H9 (cell line): ENCODE measurements around the gene NKAIN1. TPM values are rescaled to one million over a fixed set of nuclear protein-coding genes. Genes with fewer than 3 reads are reported as not detected.
"Not testable (repeated sequence)": the region's sequence is repeated elsewhere in the genome, so short reads cannot be mapped to it uniquely, and the experiment has no call there.

ENCODE experiments used
- DNase-seq: peaks from one replicate; pipeline ENCODE4 v3.0.0-alpha.2; 2017
- H2AFZ ChIP-seq: one replicate; pipeline ENCODE4 v1.6.1; 2013; ENCODE audit warnings: mild to moderate bottlenecking, low read length, control low read depth, moderate library complexity
- H2AK5ac ChIP-seq: 2 replicates; pipeline ENCODE4 v1.6.1; 2013; ENCODE audit warnings: low read length, control low read depth, mixed read lengths; ENCODE audit not compliant: insufficient read length
- H2BK120ac ChIP-seq: one replicate; pipeline ENCODE4 v1.6.1; 2013; ENCODE audit warnings: low read depth, mild to moderate bottlenecking, low read length, control low read depth, inconsistent platforms; ENCODE audit not compliant: poor library complexity, severe bottlenecking
- H2BK12ac ChIP-seq: 2 replicates; pipeline ENCODE4 v1.6.1; 2013; ENCODE audit warnings: low read length, control low read depth, mixed read lengths, low read depth; ENCODE audit not compliant: insufficient read length
- H2BK15ac ChIP-seq: 2 replicates; pipeline ENCODE4 v1.6.1; 2013; ENCODE audit warnings: low read depth, low read length, control low read depth
- H2BK20ac ChIP-seq: one replicate; pipeline ENCODE4 v1.6.1; 2013; ENCODE audit warnings: low read depth, mild to moderate bottlenecking, low read length, control low read depth, inconsistent platforms; ENCODE audit not compliant: poor library complexity, severe bottlenecking
- H2BK5ac ChIP-seq: 2 replicates; pipeline ENCODE4 v1.6.1; 2013; ENCODE audit warnings: low read length, control low read depth, mixed read lengths; ENCODE audit not compliant: insufficient read length
- H3K14ac ChIP-seq: 2 replicates; pipeline ENCODE4 v1.6.1; 2013; ENCODE audit warnings: low read length, control low read depth; ENCODE audit not compliant: insufficient read depth
- H3K18ac ChIP-seq: 2 replicates; pipeline ENCODE4 v1.6.1; 2013; ENCODE audit warnings: low read depth, mild to moderate bottlenecking, mixed read lengths, low read length, control low read depth; ENCODE audit not compliant: insufficient read length
- H3K23ac ChIP-seq: 2 replicates; pipeline ENCODE4 v1.6.1; 2013; ENCODE audit warnings: low read length, control low read depth, mixed read lengths, low read depth; ENCODE audit not compliant: insufficient read length
- H3K23me2 ChIP-seq: 2 replicates; pipeline ENCODE4 v1.6.1; 2013; ENCODE audit warnings: low read depth, mild to moderate bottlenecking, mixed read lengths, low read length, control low read depth; ENCODE audit not compliant: insufficient read length, poor library complexity, severe bottlenecking
- H3K27ac ChIP-seq: 2 replicates; pipeline ENCODE4 v1.5.1; 2013; ENCODE audit warnings: low read length, control low read depth, mixed read lengths, low read depth; ENCODE audit not compliant: insufficient read length
- H3K27me3 ChIP-seq: 2 replicates; pipeline ENCODE4 v1.6.1; 2013; ENCODE audit warnings: low read length, control low read depth, inconsistent platforms; ENCODE audit not compliant: insufficient read depth
- H3K4ac ChIP-seq: 2 replicates; pipeline ENCODE4 v1.6.1; 2013; ENCODE audit warnings: low read depth, mild to moderate bottlenecking, control low read depth, inconsistent platforms, low read length, moderate library complexity
- H3K4me1 ChIP-seq: 2 replicates; pipeline ENCODE4 v1.6.1; 2013; ENCODE audit warnings: low read length, control low read depth, inconsistent platforms; ENCODE audit not compliant: insufficient read depth
- H3K4me2 ChIP-seq: 2 replicates; pipeline ENCODE4 v1.6.1; 2013; ENCODE audit warnings: low read length, control low read depth, mixed read lengths; ENCODE audit not compliant: insufficient read length, insufficient read depth
- H3K56ac ChIP-seq: 2 replicates; pipeline ENCODE4 v1.6.1; 2013; ENCODE audit warnings: low read depth, mild to moderate bottlenecking, mixed read lengths, low read length, control low read depth; ENCODE audit not compliant: insufficient read length
- H3K79me1 ChIP-seq: 2 replicates; pipeline ENCODE4 v1.6.1; 2013; ENCODE audit warnings: low read depth, mild to moderate bottlenecking, moderate library complexity, low read length, control low read depth, inconsistent platforms; ENCODE audit not compliant: insufficient read depth, poor library complexity, severe bottlenecking
- H3K79me2 ChIP-seq: 2 replicates; pipeline ENCODE4 v1.6.1; 2013; ENCODE audit warnings: low read length, control low read depth, inconsistent platforms; ENCODE audit not compliant: insufficient read depth
- H3K9ac ChIP-seq: 2 replicates; pipeline ENCODE4 v1.6.1; 2013; ENCODE audit warnings: low read length, control low read depth, mixed read lengths; ENCODE audit not compliant: insufficient read length; ENCODE audit errors: extremely low read depth
- H3K9me3 ChIP-seq: one replicate; pipeline ENCODE4 v1.6.1; 2013; ENCODE audit warnings: low read depth, low read length, inconsistent platforms; ENCODE audit not compliant: control insufficient read depth
- H3T11ph ChIP-seq: one replicate; pipeline ENCODE4 v1.6.1; 2013; ENCODE audit warnings: mild to moderate bottlenecking, low read length, control low read depth, inconsistent platforms
- H4K20me1 ChIP-seq: one replicate; pipeline ENCODE4 v1.6.1; 2013; ENCODE audit not compliant: control insufficient read depth, insufficient read length, insufficient read depth
- H4K5ac ChIP-seq: 2 replicates; pipeline ENCODE4 v1.6.1; 2013; ENCODE audit warnings: low read depth, mild to moderate bottlenecking, mixed read lengths, low read length, control low read depth; ENCODE audit not compliant: insufficient read length
- H4K8ac ChIP-seq: replicated peaks from 2 replicates; pipeline ENCODE4 v1.6.1; 2013; ENCODE audit warnings: low read length, control low read depth, mixed read lengths, low read depth; ENCODE audit not compliant: insufficient read length
- H4K91ac ChIP-seq: 2 replicates; pipeline ENCODE4 v1.6.1; 2013; ENCODE audit warnings: low read depth, mild to moderate bottlenecking, moderate library complexity, mixed read lengths, low read length, control low read depth; ENCODE audit not compliant: insufficient read length
- H3K27ac Mint-ChIP-seq, 3 experiments: 2 replicates in 2 of 3; 3 replicates in 1 of 3; pipeline ENCODE4 v1.8.0; 2020 to 2021; ENCODE audit warnings: mixed read lengths in 3 of 3, mild to moderate bottlenecking in 1 of 3, moderate library complexity in 1 of 3
- H3K27me3 Mint-ChIP-seq: 2 replicates; pipeline ENCODE4 v1.8.0; 2021; ENCODE audit warnings: low read depth, mild to moderate bottlenecking, moderate library complexity, mixed read lengths
- H3K36me3 Mint-ChIP-seq, 3 experiments: 2 replicates in 2 of 3; 3 replicates in 1 of 3; pipeline ENCODE4 v1.8.0; 2020 to 2021; ENCODE audit warnings: low read depth in 3 of 3, mixed read lengths in 3 of 3; ENCODE audit not compliant: insufficient read depth in 1 of 3
- H3K4me1 Mint-ChIP-seq, 2 experiments: 2 replicates each; pipeline ENCODE4 v1.8.0; 2020; ENCODE audit warnings: mixed read lengths in 2 of 2
- H3K4me3 Mint-ChIP-seq, 2 experiments: 2 replicates in 1 of 2; 3 replicates in 1 of 2; pipeline ENCODE4 v1.8.0; 2020 to 2021; ENCODE audit warnings: mild to moderate bottlenecking in 2 of 2, mixed read lengths in 2 of 2, moderate library complexity in 1 of 2
- H3K9me3 Mint-ChIP-seq, 2 experiments: 2 replicates in 1 of 2; 3 replicates in 1 of 2; pipeline ENCODE4 v1.8.0; 2020; ENCODE audit warnings: mild to moderate bottlenecking in 2 of 2, mixed read lengths in 2 of 2, moderate library complexity in 1 of 2
- CTCF ChIP-seq: fragments of 200-600 bp; sonication (generic); conservative IDR thresholded peaks from 3 replicates; pipeline ENCODE4 v1.8.0; 2021; ENCODE audit warnings: antibody characterized with exemption, mild to moderate bottlenecking
- WGBS: extraction: QIAGEN DNeasy Blood & Tissue Kit; methylation state at CpG from one replicate; pipeline ENCODE4 v1.1.7; 2013; ENCODE audit warnings: missing lambda C conversion rate, low lambda C conversion rate, mixed read lengths; ENCODE audit not compliant: insufficient read length; ENCODE audit errors: extremely low coverage; 5-methylcytosine and 5-hydroxymethylcytosine counted together
- total RNA-seq: library from RNA; stranded (reverse); gene quantifications from 2 replicates; pipeline ENCODE4 v1.2.1, GENCODE V29; 2021

Gene NKAIN1
- total RNA-seq, 1 experiment from 2014 or later, result 25.6 TPM

GRCh38 chr1:31289021-31289420 lies 49.3 kb upstream of the NKAIN1 start:
- no CpG with 5 or more reads among the region's 4 CpGs for WGBS
- no peak overlapping the region for H4K5ac ChIP-seq
- no peak overlapping the region for H2AK5ac ChIP-seq
- no peak overlapping the region for H4K8ac ChIP-seq
- no peak for DNase-seq
- H3K23me2 ChIP-seq, result no peaks in the 10 kb centered on the region
- no peak overlapping the region for H2BK15ac ChIP-seq
- no peaks in the 10 kb centered on the region for H3K79me2 ChIP-seq
- H3T11ph ChIP-seq, result no peak overlapping the region
- no peak overlapping the region for H2BK12ac ChIP-seq
- no peak overlapping the region for H3K4ac ChIP-seq
- no peak overlapping the region for H3K56ac ChIP-seq
- Mint-ChIP-seq H3K36me3 (peaks cover 43 to 90% (median 77%) of the 10 kb centered on the region in 3 experiments; a peak in 6 of 7 replicates), H3K4me3 (no peak overlapping the region), H3K4me1 (no peaks in the 10 kb centered on the region), H3K27ac (no peak overlapping the region), H3K27me3 (no peaks in the 10 kb centered on the region), H3K9me3 (no peaks in the 10 kb centered on the region)
- no peak overlapping the region for H2BK20ac ChIP-seq
- no peak overlapping the region for H3K4me2 ChIP-seq
- H3K18ac ChIP-seq, result no peak overlapping the region
- no peak overlapping the region for H4K91ac ChIP-seq
- H3K9ac ChIP-seq, result no peak overlapping the region
- no peaks in the 10 kb centered on the region for H3K9me3 ChIP-seq
- H3K4me1 ChIP-seq, result no peaks in the 10 kb centered on the region
- no peaks in the 10 kb centered on the region for H3K27me3 ChIP-seq
- H2AFZ ChIP-seq, result no peak overlapping the region
- H4K20me1 ChIP-seq, result no peaks in the 10 kb centered on the region
- H3K79me1 ChIP-seq, result no peaks in the 10 kb centered on the region
- H3K23ac ChIP-seq, result no peak overlapping the region
- H2BK120ac ChIP-seq, result no peak overlapping the region
- TF ChIP-seq CTCF, result no peak
- no peak overlapping the region for H3K27ac ChIP-seq
- no peak overlapping the region for H3K14ac ChIP-seq
- no peak overlapping the region for H2BK5ac ChIP-seq

- no CpG with 5 or more reads among the region's 4 CpGs for WGBS
Measured at GRCh38 chr1:31287791-31288190, 48.1 kb upstream of the NKAIN1 start.

More at GRCh38 chr1:31287791-31288190, 48.1 kb upstream of the NKAIN1 start:
- not testable (repeated sequence) for H3K4me1 Mint-ChIP-seq, H3K4me2 ChIP-seq, H3K9me3 ChIP-seq, H2BK120ac ChIP-seq, H4K20me1 ChIP-seq, H2AK5ac ChIP-seq, H3K56ac ChIP-seq, H3K79me2 ChIP-seq, H3T11ph ChIP-seq, H2BK5ac ChIP-seq, H3K23me2 ChIP-seq, H3K9ac ChIP-seq, H3K4me1 ChIP-seq, H3K14ac ChIP-seq, H2BK12ac ChIP-seq, H3K4ac ChIP-seq, H4K91ac ChIP-seq, H2BK20ac ChIP-seq, H4K5ac ChIP-seq, H2BK15ac ChIP-seq, H4K8ac ChIP-seq, DNase-seq, H3K23ac ChIP-seq, H3K27ac ChIP-seq, H3K27me3 ChIP-seq, H3K18ac ChIP-seq, H3K79me1 ChIP-seq, H3K27ac Mint-ChIP-seq, H3K4me3 Mint-ChIP-seq, H3K27me3 Mint-ChIP-seq, H2AFZ ChIP-seq, H3K9me3 Mint-ChIP-seq
- H3K36me3 Mint-ChIP-seq, result peaks cover 42 to 92% (median 76%) of the 10 kb centered on the region in 3 experiments; a peak in 6 of 7 replicates
